HG03159 (cell line): ENCODE data around the gene CENPX.
A peak's percentile ranks its signal among the peaks of the same experiment; 100 is the strongest.

Source experiments
- ATAC-seq: cut with Tn5 transposase; IDR thresholded peaks from one replicate; pipeline ENCODE4 v1.9.1; 2021; ENCODE audit warnings: mild to moderate bottlenecking, moderate library complexity; ENCODE audit not compliant: unreplicated experiment

The CENPX gene

DNA sequence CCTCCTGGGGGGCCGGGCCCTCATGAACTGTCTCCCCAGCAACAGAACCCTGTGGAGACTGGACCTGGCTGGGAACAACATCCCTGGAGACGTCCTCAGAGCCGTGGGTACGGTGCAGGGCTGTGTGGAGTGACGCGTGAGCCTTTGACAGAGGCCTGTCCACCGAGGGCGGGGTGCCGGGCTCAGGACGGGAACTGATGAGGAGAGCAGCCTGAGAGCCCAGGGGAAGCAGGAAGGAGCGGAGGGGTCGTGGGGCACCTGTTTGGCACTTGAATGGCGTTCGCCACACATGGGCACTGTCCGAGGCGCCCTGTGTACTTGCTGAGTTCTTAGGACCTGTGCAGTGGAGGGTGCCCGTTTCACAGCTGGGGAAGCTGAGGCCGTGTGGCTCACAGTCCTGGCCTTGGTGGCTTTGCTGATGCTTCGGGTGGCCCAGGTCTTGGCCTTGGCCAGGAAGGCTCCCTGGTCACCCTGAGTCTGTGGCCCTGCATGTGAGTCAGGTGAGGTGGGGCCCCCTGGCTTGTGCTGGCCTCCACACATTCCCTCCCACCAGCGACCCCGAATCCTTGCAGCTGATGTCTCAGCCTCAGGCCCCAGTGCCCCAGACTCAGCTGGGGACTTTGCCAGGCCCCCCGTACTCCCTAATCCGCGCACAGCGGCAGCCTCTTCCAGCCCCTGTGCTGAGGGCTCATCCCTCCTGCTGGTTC lies 2.9 kb upstream of the CENPX start:
- ATAC-seq, result no peak

DNA sequence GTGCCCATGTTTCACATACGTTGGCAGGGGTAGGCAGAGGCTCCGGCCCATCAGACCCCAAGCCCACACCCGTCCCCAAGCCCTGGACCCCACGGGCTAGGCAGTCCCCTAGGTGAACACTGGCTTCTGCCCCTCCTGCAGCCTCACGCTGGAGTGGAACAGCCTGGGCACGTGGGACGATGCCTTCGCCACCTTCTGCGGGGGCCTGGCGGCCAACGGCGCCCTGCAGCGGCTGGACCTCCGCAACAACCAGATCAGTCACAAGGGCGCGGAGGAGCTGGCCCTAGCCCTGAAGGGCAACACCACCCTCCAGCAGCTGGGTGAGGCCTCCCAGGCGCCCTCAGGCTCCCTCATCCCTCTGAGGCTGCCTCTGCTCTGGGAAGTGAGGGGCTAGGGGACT lies 2.2 kb upstream of the CENPX start:
- no peak for ATAC-seq

DNA sequence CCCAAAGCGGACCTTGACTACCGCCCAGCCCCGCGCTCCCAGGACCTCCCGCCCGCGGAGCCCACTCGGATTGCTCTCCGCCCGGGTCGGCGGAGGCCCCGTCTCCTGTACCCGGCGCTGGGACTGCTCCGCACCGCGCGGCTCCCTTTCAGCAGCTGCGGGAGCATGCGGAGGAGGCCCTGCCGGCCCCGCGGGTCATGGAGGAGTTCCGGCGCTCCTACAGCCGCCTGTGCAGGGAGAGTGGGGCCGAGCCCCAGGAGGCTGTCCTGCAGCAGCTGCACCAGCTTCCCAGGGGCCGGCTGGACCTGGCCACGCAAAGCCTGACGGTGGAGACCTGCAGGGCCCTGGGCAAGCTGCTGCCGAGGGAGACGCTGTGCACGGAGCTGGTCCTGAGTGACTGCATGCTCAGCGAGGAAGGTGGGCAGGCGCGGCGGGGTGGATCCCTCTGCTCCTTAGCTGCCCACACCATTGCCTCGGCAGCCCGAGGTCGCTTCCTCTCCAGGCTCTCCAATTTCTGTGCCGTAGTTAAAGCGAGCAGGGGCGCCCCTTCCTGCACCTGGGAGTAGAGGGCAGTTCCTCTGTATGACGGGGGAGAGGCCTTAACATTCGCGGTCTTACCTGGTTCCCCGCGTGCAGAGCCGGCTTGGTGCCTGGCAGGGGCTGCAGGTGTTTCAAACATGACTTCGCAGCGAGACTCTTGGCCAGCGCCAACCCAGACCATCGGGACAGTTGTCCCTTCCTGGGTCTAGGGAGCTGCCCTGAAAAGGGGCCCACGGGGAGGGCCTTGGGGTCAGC lies 966 bp upstream of the CENPX start:
- peak; percentile 1 for ATAC-seq

DNA sequence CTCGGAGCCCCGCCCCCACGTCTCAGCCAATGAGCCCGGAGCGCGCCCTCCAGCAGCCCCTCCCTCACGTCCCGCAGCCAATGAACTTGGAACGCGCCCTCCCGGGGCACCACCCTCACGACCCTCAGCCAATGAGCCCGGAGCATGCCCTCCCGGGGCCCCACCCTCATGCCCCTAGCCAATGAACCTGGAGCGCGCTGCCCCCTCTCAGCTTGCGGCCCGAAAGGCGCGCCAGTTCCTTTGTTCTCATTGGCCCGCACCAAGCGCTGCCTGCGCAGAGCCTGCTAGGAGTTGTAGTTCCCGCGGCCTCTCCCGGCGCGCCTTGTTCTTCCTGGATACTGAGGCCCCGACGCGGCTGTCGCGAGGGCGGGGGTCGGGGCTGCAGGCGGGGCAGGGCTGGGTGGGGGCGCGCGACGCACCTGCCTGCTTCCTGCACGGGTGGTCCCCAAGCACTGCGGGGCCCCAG lies 336 bp upstream of the CENPX start, which contains the start of gene LRRC45:
TSS of gene LRRC45 (plus strand) at position 325 of the 466 bp plus-strand sequence. CDS start 339 bp downstream, outside the sequence.
- peak; percentile 84 for ATAC-seq

DNA sequence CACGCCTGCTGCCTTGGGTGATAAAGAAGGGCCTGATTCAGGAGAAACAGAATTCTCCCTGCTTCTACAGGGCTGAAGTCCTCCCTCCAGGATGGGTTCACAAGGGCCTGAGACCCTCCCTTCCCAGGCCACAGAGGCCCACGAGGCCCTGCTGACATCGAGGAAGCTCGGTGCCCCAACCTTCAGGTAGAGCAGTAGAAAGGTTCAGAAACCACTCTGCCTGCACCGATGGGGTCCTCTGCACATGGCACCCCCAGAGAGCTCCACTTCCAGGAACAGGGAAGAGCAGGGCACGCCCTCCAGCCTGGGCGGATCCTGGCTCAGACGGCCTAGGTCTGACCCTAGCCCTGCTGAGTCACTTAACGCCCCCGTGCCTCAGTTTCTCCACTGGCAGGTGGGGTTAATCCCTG lies 773 bp downstream of the CENPX start:
- no peak for ATAC-seq

DNA sequence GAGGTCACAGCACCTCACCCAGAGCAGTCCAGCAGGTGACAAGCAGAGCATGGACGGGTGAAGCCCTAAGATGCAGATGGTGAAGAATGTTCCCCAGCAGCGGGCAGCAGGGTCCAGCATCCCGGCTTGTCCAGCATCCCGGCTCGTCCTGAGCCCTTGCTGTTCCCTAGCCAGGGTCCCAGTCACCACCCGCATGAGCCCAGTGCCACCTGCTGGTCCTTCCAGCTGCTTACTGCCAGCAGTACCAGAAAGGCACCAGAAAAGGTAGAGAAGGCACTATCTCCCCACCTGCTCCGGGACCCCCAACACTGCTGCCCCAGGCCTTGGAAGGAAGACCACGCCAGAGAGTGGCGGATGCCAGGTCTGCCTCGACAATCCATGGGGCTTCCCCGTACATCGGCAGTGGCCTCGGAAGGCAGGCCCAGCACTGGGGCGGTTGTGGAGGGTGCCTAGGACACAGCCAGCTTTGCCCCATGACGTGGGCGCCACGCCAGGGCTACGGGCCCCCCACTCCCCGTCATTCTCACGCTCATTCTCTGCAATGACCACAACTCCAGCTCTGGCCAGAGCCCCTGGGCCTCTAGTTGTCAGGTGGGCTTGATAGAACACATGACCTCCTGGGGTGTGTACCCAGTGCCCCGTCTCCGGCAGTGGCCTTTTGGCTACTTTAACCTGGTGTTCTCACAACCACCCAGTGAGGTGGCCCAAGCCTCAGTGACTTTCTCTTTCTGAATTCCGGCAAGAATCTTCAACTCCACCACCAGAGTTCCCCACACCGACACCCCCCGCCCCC lies 1.4 kb downstream of the CENPX start:
- ATAC-seq, result no peak

DNA sequence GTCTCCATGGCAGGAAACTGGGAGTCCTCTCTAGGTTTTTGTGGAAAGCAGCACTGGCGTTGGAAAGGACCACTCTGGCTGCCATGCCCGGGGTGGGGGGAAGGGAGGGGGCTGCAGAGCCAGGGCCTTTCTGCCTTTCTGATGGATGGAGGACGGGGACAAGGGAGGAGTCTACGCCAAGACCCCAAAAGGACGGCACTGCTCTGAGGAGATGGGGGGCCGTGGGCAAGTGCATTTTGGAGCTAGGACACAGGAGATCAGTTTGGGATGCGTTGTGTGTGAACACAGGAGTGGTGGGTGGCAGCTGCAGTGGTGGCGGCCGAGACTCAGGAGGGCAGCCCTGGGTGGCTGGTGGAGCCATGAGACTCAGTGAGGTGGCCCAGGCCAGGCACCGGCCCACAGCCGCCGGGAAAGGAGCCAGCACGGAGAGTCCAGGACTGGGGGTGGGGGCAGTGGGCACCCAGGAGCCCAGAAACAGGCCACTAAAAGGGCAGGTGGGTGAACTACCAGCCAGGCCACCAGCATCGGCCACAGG lies 2.0 kb downstream of the CENPX start:
- no peak for ATAC-seq

DNA sequence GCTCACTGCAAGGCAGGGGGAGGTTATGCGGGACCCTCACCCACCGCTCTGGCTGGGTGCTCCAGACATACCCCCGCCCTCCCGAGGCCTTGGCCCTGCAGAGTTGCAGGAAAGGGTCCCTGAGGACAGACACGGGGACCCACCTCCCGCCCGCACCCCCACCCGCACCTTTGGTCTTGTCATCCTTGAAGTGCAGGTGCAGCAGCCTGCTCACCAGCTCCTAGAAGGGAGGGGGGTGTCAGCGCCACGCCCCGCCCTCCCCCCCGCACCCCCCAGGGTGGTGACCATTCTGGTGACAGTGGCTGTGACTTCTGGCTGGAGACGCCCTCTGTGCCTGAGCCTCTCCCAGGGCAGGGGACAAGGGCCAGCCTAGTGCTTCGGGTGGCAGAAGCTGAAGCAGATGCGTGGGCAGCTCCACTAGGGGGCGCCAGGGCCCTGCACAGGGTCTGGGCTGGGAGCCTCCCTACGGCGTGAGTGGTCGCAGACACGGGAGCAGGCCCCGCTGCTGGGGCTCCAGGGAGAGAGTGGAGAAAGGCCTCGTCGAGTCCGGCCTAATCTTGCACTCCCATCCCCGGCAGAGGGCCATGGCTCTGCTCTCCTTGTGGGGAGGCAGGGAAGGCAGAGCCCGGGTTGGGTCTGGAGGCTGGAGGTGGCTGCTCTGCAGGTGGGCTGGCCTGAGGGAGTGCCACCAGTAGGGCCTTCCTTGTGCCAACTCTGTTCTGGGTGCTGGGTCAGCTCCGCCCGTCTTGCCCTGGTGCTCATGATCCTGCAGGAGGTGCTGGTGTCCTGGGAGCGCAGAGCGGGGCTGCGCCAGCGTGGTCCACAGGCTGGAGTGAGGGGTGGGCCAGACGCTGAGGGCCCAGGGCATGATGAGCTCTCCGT lies 2.7 kb downstream of the CENPX start:
- ATAC-seq, result no peak

DNA sequence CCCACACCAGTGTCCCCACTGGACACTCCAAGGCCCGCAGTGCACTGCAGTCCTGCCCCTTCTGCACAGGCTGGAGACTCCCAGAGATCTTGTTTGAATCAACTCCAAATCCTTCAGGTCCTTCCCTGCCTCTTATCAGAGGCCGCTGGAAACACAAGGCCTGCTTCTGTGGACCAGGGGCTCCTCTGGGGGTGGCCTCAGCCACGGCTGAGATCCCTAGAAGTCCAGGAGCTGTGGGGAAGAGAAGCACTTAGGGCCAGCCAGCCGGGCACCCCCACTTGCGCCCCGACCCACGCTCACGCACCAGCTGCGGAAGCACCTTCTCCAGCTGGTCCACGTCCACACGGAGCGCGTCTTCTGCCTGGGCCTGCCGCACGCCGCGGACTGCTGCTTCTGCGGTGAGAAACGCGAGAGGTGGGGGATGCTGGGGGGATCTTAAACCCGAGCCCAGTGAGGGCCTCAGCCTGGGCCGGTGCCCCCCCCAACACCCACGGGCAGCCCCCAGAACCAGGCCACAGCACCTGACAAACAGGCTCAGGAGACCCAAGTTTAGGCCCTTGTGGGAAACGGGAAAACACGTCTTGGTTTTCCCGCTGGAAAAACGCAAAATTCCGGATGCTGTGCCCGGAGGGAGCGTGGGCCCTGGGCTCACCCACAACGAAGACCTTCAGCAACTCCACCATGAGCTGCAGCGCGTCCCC lies 3.5 kb downstream of the CENPX start:
- no peak for ATAC-seq

DNA sequence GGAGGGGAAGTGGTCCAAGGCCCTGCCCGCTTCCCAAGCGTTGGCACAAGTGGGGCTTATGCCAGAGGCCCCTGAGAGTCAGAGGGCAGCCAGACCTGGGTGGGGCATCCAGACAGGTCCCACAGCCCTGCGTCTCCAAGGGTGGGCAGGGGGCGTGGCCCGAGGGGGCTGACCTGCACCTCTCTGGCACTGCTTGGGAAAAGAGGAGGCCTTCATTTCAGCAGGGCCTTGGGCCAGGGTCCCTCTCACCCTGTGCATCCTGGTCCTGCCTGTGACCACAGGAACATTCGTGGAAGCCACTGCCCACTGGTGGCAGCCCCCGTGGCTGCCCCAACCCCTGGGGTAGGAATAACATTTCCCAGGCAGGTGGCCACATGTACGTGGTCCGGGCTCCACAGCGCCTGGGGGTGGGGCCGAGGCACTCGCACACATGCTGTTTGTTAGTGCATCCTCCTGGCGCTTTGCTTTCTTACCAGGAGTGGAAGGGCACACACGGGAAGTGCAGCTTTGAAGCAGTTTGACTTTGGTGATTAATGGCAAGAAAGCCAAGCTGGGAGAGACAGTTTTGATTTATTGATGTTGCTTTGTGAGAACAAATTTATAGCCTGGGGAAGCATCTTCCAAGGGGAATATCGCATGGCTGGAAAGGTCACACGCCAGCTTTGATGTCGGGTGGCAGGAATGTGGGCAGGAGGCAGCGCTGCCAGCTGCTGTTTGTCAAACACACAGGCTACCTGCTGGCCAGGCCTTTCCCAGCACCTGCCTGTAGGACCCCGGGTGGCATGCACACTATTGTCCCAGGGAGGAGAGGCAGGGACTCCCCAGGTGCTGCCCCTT lies 4.3 kb downstream of the CENPX start:
- no peak for ATAC-seq

DNA sequence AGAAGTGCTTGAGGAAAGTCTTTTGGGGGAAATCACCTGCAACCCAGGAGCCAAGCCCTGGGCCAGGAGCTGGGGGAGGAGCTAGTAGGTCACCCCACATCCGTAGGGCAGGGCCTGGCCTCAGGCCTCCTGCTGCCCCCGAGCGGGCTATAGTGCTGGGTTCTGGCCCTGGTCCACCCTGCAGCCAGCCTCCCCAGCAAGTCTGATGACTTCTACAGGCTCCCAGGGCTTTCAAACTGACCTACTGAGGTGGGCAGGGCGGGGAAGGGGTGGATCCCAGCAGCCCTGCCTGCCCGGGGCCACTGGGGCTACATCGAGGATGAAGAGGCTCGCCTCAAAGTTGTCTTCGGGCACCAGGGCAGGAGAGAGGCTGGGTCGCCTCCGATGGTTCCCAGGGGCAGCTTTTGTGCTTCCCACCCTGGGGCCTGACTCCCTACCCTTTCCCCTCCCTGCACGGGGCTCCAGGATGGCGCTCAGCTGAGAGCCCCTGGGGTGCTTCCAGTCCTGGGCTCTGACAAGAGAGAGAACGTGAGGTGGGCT lies 5.0 kb downstream of the CENPX start:
- ATAC-seq, result no peak

DNA sequence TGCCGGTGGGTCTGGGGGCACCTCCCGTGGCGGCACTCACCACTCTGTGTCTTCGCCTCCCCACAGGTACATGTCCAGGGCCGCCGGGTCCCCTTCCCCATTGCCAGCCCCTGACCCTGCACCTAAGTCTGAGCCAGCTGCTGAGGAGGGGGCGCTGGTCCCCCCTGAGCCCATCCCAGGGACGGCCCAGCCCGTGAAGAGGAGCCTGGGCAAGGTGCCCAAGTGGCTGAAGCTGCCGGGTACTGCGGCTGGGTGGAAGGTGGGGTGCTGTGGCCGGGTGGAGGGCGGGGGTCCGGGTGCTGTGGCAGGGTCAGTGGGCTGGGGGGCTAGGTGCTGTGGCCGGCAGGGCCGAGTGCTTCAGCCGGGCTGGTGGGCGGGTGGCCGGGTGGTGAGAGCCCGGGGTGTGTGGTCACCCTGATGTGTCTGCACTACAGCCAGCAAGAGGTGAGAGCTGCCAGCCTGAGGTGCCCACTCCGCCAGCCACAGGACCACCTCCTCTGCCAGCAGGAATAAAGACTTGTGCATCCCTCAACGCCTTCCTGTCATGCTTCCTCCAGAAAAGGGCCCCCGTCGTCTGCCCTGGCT lies 5.7 kb downstream of the CENPX start:
- ATAC-seq, result no peak

DNA sequence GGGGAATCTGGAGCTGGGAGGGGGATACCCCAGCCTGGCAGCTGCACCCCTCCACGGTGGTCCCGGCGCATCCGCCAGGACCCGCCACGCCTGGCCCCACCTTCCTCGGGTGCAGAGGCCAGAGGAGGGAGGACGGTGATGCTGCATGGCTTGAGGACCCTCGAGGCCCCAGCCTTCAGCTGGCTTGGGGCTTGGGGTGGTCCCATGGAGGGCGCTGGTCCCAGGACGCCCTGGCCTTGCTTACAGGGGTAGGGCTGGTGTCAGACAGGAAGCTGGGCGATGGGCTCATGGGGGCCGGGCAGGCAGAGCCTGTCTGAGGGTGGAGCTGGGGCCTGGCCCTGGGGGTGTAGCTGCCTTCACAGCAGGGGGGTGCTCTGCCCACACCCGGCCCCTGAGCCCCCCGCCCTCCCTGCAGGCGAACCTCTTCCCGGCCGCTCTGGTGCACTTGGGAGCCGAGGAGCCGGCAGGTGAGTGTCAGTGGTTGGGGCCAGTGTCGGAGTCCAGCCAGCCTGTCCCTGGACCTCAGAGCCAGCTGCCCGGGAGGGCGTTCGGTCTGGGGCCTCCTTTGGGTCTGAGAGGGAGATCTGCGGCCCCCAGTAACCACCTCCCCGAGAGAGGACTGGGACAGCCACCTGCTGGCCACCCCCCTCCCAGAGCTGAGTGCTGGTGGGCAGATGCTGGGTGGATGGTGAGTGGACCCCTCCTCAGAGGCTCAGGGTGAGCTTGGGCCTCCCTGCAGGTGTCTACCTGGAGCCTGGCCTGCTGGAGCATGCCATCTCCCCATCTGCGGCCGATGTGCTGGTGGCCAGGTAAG lies 6.4 kb downstream of the CENPX start:
- ATAC-seq, result no peak

DNA sequence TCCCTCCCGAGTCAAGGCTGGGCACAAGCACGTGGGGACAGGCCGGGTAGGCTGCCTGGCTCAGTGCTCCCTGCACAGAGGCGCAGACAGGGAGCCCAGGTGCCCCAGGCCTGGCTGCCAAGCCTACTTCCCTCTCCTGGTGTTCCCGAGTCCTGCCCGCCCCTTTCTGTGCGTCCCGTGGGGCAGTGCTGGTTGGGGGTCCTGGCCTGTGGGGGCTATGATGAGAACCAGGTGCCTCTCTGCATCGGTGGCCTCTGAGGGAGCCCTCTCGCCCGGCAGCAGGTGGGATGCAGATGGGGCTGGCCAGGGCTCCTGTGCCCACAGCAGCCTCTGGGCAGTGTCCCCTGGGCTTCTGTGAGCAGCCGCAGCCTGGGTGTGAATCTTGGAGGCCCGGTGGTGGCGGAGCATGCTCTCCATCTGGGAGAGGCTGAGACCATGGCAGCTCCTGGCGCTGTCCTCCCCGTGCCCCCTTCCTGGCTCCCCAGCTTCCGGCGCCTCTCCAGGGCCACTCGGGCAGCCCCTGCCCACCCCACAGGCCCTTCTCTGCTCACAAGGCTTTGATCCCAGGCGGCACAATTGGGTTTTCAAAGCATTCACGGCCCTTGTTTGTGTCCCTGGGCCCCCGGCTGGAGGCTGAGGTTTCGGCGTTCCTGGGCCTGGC lies 7.2 kb downstream of the CENPX start:
- no peak for ATAC-seq

DNA sequence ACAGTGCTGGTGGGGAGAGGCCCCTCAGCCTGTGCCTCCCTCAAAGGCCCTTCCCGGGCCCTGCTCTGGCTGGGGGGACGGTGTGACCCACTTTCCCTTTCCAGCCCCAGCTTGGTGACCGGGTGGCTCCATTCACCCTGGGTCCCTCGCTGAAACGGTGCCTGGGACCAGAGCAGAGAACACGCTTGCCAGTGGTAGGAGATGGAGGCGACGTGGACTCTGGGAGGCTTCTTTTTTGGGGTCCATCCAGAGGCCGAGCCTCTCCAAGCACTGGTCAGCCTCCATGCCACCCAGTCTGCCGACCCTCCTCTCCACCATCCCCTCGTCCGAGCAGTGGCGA lies 7.7 kb downstream of the CENPX start:
- no peak for ATAC-seq

DNA sequence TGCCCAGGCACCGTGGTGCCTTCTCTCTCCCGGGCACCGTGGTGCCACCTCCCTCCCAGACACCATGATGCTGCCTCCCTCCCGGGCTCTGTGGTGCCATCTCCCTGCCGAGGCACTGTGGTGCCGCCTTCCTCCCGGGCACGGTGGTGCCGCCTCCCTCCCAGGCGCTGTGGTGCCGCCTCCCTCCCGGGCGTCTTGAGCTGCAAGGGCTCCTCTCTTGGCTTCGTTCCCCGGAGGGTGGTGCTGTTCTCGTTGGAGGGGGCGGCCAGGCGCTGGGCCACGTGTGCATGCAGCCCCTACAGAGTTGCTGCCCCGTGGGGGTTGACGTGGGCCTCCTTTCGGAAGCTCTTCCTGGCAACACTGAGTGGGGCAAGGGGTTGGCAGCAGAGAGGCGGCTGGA lies 8.2 kb downstream of the CENPX start:
- ATAC-seq, result no peak
